Mucosa of rectum (tissue), 2 donors: Measurements from ENCODE around the gene ARHGEF4.

Experiments used
- H3K27ac ChIP-seq, 2 donors: one replicate each; pipeline ENCODE4 v1.7.0; 2013; ENCODE audit warnings: inconsistent platforms in 2 of 2, low read depth in 2 of 2, low read length in 2 of 2
- H3K27me3 ChIP-seq, 2 donors: one replicate each; pipeline ENCODE4 v1.7.0; 2013; ENCODE audit warnings: low read length in 2 of 2; ENCODE audit not compliant: control insufficient read depth in 2 of 2, insufficient read depth in 2 of 2
- H3K36me3 ChIP-seq, 2 donors: one replicate each; pipeline ENCODE4 v1.7.0; 2013; ENCODE audit warnings: low read length in 2 of 2; ENCODE audit not compliant: control insufficient read depth in 2 of 2, insufficient read depth in 2 of 2
- H3K4me1 ChIP-seq, 2 donors: one replicate each; pipeline ENCODE4 v1.7.0; 2013; ENCODE audit warnings: low read length in 2 of 2, mild to moderate bottlenecking in 1 of 2; ENCODE audit not compliant: control insufficient read depth in 2 of 2, insufficient read depth in 2 of 2
- H3K4me3 ChIP-seq, 2 donors: one replicate each; pipeline ENCODE4 v1.7.0; 2013; ENCODE audit warnings: low read length in 2 of 2
- H3K9ac ChIP-seq, 2 donors: one replicate each; pipeline ENCODE4 v1.7.0; 2013; ENCODE audit warnings: low read length in 2 of 2, low read depth in 1 of 2, mild to moderate bottlenecking in 1 of 2
- H3K9me3 ChIP-seq, 2 donors: one replicate each; pipeline ENCODE4 v1.7.0; 2013; ENCODE audit warnings: low read length in 2 of 2; ENCODE audit not compliant: control insufficient read depth in 2 of 2
- donor health status: healthy.
- donor health status: Normal muscosa, but diverticular disease.

ARHGEF4 gene

DNA sequence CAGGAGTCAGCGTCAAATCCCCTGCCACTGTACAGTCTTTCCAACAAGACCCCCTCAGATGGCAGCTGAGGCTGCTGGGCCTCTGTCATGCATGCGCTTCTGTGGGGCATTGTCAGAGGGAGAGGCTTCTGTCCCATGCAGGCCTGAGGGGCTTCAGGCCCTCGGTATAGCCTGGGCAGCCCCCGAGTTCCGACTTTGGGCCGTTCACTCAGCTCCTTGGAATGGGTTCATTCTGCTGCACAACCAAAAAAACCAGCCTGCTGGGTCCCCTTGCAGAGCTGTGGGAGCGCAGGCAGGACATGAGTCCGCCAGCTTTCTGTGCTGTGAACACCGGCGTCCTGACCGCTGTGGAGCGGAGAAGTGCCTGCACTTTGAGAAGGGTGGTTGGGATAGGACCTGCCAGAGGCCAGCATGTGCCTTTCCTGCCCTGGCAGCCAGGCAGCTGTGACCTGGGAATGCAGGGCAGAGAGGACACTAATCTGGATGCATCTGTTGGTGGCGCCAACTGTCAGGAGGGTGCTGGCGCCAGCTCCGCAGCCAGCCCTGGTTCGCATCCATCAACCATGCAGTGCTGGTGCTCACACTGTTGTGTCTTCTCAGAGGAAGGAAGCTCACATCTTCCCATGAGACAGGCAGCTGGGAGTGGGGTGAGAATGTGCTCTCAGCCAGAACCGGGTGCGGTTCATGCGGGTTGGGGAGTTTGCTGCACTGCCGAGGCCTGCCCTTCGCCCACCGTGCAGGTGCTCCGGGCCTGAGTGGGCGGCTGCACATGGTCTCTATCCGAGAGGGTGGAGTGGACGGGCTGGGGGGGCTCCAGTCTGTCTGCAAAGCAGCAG is 14.3 kb downstream of the ARHGEF4 start:
- Histone ChIP-seq H3K27me3 (no peaks in the 10 kb centered on the region), H3K27ac (no peak overlapping the region), H3K4me1 (no peaks in the 10 kb centered on the region), H3K9me3 (no peaks in the 10 kb centered on the region), H3K36me3 (no peaks in the 10 kb centered on the region), H3K4me3 (no peak overlapping the region), H3K9ac (no peak overlapping the region)

GRCh38 chr2:130851624-130852382 is 15.1 kb downstream of the ARHGEF4 start:
- Histone ChIP-seq H3K4me3 (no peak overlapping the region), H3K27ac (no peak overlapping the region), H3K4me1 (no peaks in the 10 kb centered on the region), H3K27me3 (no peaks in the 10 kb centered on the region), H3K36me3 (no peaks in the 10 kb centered on the region), H3K9me3 (no peaks in the 10 kb centered on the region), H3K9ac (no peak overlapping the region)

- H3K27ac ChIP-seq: no peak overlapping the region
- H3K4me1 ChIP-seq: no peaks in the 10 kb centered on the region
- H3K4me3 ChIP-seq: no peak overlapping the region
- no peaks in the 10 kb centered on the region for H3K9me3 ChIP-seq
- no peaks in the 10 kb centered on the region for H3K36me3 ChIP-seq
- H3K27me3 ChIP-seq: no peaks in the 10 kb centered on the region
- H3K9ac ChIP-seq: no peak overlapping the region
Observed at GRCh38 chr2:130852521-130853115, 15.9 kb downstream of the ARHGEF4 start.

DNA sequence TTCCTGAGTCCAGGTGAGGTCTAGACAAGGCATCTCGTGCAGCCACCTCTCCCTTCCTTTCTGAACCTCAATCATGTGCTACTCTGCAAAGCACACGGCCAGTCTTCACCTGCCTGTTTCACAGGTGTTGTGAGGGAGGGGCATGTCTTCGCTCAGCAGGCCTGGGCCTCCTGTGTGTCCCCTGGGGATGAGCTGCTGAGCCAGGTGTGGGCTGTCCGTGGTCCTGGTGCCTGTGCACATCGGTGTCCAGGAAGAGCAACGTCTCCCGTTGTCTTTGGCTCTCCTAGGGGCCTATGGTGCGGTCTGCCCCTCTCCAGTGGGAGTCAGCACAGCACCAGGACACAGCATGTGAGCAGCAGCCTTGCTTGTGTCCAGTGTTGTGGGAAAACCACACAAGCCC is 16.7 kb downstream of the ARHGEF4 start:
- H3K4me1 ChIP-seq: no peaks in the 10 kb centered on the region
- no peaks in the 10 kb centered on the region for H3K9me3 ChIP-seq
- no peak overlapping the region for H3K9ac ChIP-seq
- H3K36me3 ChIP-seq: no peaks in the 10 kb centered on the region
- H3K27ac ChIP-seq: no peak overlapping the region
- H3K27me3 ChIP-seq: no peaks in the 10 kb centered on the region
- H3K4me3 ChIP-seq: no peak overlapping the region

DNA sequence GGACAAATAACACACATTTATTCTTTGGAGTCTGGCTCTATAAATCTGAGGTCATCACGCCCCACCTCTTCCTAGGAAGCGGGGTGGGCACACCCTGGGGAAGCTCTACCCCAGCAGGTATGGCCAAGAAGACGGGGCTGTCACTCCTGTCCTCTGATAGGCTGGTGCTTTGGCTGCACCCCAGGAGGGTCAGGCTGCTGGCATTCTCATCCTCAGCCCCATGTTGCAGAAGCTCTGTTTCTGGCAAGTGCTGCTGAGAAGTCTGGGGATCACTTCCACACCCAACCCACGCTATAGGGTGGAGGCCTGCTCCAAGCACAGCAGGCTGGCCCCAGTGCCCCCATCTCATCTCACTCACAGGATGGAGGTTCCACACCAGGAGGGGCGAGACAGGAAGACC is 17.6 kb downstream of the ARHGEF4 start:
- Histone ChIP-seq H3K9me3 (no peaks in the 10 kb centered on the region), H3K36me3 (no peaks in the 10 kb centered on the region), H3K4me3 (no peak overlapping the region), H3K9ac (no peak overlapping the region), H3K4me1 (no peaks in the 10 kb centered on the region), H3K27me3 (no peaks in the 10 kb centered on the region), H3K27ac (no peak overlapping the region)

GRCh38 chr2:130864830-130865800 is 28.4 kb downstream of the ARHGEF4 start:
- H3K27me3 ChIP-seq: peaks cover 0 to 4% of the 10 kb centered on the region in 2 donors
- no peak overlapping the region for H3K27ac ChIP-seq
- no peaks in the 10 kb centered on the region for H3K36me3 ChIP-seq
- H3K9ac ChIP-seq: no peak overlapping the region
- no peak overlapping the region for H3K4me3 ChIP-seq
- H3K9me3 ChIP-seq: no peaks in the 10 kb centered on the region
- peaks cover 2% of the 10 kb centered on the region in 2 donors for H3K4me1 ChIP-seq

- H3K9ac ChIP-seq: no peak overlapping the region
- H3K27ac ChIP-seq: no peak overlapping the region
- H3K36me3 ChIP-seq: no peaks in the 10 kb centered on the region
- H3K4me3 ChIP-seq: no peak overlapping the region
- H3K9me3 ChIP-seq: no peaks in the 10 kb centered on the region
- peaks cover 2% of the 10 kb centered on the region in 2 donors for H3K4me1 ChIP-seq
- peaks cover 0 to 4% of the 10 kb centered on the region in 2 donors for H3K27me3 ChIP-seq
Observed at GRCh38 chr2:130869441-130870160, 32.9 kb downstream of the ARHGEF4 start.

DNA sequence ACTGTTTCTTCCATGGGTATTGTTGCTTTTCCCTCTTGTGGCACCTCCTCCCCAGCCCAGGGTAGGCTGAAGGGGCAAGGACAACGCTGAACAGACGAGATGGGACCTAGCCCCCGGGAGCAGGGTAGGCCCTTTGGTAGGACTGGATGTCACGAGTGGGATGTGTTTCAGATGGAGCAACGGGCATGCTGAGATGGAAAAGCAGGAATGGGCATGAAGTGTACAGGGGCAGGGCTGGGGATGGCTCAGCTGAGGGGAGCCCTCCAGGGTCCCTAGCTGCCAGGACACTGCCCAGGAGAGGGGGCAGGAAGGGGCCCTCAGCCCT is 33.4 kb downstream of the ARHGEF4 start:
- no peak overlapping the region for H3K27ac ChIP-seq
- H3K4me3 ChIP-seq: no peak overlapping the region
- peaks cover 0 to 4% of the 10 kb centered on the region in 2 donors for H3K27me3 ChIP-seq
- H3K4me1 ChIP-seq: peaks cover 2% of the 10 kb centered on the region in 2 donors
- no peaks in the 10 kb centered on the region for H3K9me3 ChIP-seq
- H3K9ac ChIP-seq: no peak overlapping the region
- H3K36me3 ChIP-seq: no peaks in the 10 kb centered on the region

DNA sequence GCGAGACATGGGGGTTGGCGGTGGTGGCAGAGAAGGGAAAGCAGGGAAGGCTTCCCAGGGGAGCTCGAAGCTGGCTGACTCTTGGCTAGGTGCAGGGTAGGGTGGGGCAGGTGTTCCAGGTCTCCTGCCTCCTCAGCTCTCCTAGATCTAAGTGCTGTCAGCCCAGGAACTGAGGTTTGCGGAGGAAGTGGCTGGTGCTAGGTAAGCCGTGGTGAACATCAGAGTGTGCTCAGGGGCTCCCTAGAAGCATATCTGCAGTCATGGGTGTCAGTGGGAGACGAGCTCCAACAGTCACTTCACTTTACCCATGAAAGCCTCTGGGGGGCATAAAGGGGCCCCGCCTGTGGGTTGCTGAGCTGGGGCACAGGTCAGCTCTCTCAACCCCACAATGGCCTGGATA is 34.1 kb downstream of the ARHGEF4 start:
- H3K9ac ChIP-seq: no peak overlapping the region
- H3K27ac ChIP-seq: no peak overlapping the region
- no peak overlapping the region for H3K4me3 ChIP-seq
- H3K27me3 ChIP-seq: peaks cover 0 to 4% of the 10 kb centered on the region in 2 donors
- H3K9me3 ChIP-seq: no peaks in the 10 kb centered on the region
- no peaks in the 10 kb centered on the region for H3K36me3 ChIP-seq
- peaks cover 2% of the 10 kb centered on the region in 2 donors for H3K4me1 ChIP-seq
